Measurements from ENCODE around the gene IQSEC1. TPM values are rescaled to one million over a fixed set of nuclear protein-coding genes. Genes with fewer than 3 reads are reported as not detected.

The IQSEC1 gene
- total and polyA plus RNA-seq, 2 experiments from 2014 or later = 8.0 to 51.9 TPM

DNA sequence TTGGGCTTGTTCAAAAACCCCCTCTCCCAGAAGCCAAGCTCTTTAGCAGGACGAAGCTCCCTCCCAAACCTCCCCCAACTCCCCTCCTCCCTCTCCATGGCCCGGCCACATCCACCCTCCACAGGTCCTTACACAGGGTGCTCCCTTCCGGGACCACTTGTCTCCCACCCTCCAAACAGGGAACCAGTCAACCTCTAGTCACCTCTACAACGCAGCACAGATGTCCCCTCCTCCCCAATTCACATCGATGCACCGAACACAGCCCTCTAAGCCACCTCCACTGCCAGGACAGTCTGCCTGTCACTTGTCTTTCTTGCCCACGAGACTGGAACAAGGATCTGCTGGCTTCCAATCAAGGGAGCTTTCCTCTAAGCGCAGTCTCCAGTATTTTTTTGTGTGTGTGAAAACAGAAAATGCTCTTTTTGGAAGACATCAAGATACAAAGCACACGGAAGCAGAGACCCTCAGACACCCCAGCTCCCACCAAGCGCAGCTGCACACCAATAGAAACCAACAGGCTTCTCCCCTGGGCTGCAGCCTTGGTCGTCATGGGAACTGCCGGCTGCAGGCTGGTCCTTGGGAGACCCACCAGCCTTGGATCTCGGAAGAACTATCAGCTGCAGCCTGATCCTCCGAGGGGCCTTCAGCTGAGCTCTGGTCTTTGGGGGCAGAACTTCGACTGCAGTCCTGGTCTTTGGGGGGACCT, 26.5 kb downstream of the IQSEC1 start:
- peaks cover 28% of the 10 kb centered on the region for H3K4me1 Mint-ChIP-seq
- Histone ChIP-seq H3K36me3 (ENCODE audit: insufficient read depth) (no peaks in the 10 kb centered on the region), H3K27ac (ENCODE audit: low read depth) (no peak overlapping the region), H3K4me3 (no peak overlapping the region), H2AFZ (no peak overlapping the region), H3F3A (replicated peaks; ENCODE audit: low read depth) (no peaks in the 10 kb centered on the region), H3K27me3 (ENCODE audit: insufficient read depth) (no peaks in the 10 kb centered on the region), H4K20me1 (replicated peaks; ENCODE audit: insufficient read depth) (peaks cover 3% of the 10 kb centered on the region; the same call in 1 of the 2 replicates), H3K9me2 (ENCODE audit: insufficient read depth) (no peaks in the 10 kb centered on the region), H3K4me1 (ENCODE audit: insufficient read depth) (no peaks in the 10 kb centered on the region), H3K4me2 (no peak overlapping the region), H3K79me2 (replicated peaks; ENCODE audit: insufficient read depth) (no peaks in the 10 kb centered on the region)
- peaks cover 4% of the 10 kb centered on the region for H3K27me3 Mint-ChIP-seq (ENCODE audit: insufficient read depth, low read depth, poor library complexity)
- no peaks in the 10 kb centered on the region; the same call in 2 of the 3 replicates for H3K9me3 Mint-ChIP-seq
- no peaks in the 10 kb centered on the region; the same call in 2 of the 3 replicates for H3K36me3 Mint-ChIP-seq (ENCODE audit: low read depth)
- H3K27ac Mint-ChIP-seq = no peak overlapping the region
- DNase-seq (ENCODE audit: low spot score) = no peak
- no peak overlapping the region for H3K4me3 Mint-ChIP-seq
- no peak for ATAC-seq
- TF ChIP-seq EZH2phosphoT487 (IDR thresholded peaks at IDR 0.05; ENCODE audit: unreplicated experiment) = no peak
- TF ChIP-seq, protein P1, sequence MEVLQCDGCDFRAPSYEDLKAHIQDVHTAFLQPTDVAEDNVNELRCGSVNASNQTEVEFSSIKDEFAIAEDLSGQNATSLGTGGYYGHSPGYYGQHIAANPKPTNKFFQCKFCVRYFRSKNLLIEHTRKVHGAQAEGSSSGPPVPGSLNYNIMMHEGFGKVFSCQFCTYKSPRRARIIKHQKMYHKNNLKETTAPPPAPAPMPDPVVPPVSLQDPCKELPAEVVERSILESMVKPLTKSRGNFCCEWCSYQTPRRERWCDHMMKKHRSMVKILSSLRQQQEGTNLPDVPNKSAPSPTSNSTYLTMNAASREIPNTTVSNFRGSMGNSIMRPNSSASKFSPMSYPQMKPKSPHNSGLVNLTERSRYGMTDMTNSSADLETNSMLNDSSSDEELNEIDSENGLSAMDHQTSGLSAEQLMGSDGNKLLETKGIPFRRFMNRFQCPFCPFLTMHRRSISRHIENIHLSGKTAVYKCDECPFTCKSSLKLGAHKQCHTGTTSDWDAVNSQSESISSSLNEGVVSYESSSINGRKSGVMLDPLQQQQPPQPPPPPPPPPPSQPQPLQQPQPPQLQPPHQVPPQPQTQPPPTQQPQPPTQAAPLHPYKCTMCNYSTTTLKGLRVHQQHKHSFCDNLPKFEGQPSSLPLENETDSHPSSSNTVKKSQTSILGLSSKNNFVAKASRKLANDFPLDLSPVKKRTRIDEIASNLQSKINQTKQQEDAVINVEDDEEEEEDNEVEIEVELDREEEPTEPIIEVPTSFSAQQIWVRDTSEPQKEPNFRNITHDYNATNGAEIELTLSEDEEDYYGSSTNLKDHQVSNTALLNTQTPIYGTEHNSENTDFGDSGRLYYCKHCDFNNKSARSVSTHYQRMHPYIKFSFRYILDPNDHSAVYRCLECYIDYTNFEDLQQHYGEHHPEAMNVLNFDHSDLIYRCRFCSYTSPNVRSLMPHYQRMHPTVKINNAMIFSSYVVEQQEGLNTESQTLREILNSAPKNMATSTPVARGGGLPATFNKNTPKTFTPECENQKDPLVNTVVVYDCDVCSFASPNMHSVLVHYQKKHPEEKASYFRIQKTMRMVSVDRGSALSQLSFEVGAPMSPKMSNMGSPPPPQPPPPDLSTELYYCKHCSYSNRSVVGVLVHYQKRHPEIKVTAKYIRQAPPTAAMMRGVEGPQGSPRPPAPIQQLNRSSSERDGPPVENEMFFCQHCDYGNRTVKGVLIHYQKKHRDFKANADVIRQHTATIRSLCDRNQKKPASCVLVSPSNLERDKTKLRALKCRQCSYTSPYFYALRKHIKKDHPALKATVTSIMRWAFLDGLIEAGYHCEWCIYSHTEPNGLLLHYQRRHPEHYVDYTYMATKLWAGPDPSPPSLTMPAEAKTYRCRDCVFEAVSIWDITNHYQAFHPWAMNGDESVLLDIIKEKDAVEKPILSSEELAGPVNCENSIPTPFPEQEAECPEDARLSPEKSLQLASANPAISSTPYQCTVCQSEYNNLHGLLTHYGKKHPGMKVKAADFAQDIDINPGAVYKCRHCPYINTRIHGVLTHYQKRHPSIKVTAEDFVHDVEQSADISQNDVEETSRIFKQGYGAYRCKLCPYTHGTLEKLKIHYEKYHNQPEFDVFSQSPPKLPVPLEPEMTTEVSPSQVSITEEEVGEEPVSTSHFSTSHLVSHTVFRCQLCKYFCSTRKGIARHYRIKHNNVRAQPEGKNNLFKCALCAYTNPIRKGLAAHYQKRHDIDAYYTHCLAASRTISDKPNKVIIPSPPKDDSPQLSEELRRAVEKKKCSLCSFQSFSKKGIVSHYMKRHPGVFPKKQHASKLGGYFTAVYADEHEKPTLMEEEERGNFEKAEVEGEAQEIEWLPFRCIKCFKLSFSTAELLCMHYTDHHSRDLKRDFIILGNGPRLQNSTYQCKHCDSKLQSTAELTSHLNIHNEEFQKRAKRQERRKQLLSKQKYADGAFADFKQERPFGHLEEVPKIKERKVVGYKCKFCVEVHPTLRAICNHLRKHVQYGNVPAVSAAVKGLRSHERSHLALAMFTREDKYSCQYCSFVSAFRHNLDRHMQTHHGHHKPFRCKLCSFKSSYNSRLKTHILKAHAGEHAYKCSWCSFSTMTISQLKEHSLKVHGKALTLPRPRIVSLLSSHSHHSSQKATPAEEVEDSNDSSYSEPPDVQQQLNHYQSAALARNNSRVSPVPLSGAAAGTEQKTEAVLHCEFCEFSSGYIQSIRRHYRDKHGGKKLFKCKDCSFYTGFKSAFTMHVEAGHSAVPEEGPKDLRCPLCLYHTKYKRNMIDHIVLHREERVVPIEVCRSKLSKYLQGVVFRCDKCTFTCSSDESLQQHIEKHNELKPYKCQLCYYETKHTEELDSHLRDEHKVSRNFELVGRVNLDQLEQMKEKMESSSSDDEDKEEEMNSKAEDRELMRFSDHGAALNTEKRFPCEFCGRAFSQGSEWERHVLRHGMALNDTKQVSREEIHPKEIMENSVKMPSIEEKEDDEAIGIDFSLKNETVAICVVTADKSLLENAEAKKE (CRISPR knock-in tag; IDR thresholded peaks at IDR 0.05) = no peak
- TF ChIP-seq, protein P2, sequence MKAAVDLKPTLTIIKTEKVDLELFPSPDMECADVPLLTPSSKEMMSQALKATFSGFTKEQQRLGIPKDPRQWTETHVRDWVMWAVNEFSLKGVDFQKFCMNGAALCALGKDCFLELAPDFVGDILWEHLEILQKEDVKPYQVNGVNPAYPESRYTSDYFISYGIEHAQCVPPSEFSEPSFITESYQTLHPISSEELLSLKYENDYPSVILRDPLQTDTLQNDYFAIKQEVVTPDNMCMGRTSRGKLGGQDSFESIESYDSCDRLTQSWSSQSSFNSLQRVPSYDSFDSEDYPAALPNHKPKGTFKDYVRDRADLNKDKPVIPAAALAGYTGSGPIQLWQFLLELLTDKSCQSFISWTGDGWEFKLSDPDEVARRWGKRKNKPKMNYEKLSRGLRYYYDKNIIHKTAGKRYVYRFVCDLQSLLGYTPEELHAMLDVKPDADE (IDR thresholded peaks at IDR 0.05) = no peak
